GM19099 (cell line): ENCODE results near the gene BCL11B.

Experiments used
- POLR2A ChIP-seq: IDR thresholded peaks from 3 replicates; pipeline ENCODE4 v1.6.1; 2011; ENCODE audit warnings: low read depth; ENCODE audit not compliant: insufficient read length; ENCODE audit errors: extremely low read depth

BCL11B gene

DNA sequence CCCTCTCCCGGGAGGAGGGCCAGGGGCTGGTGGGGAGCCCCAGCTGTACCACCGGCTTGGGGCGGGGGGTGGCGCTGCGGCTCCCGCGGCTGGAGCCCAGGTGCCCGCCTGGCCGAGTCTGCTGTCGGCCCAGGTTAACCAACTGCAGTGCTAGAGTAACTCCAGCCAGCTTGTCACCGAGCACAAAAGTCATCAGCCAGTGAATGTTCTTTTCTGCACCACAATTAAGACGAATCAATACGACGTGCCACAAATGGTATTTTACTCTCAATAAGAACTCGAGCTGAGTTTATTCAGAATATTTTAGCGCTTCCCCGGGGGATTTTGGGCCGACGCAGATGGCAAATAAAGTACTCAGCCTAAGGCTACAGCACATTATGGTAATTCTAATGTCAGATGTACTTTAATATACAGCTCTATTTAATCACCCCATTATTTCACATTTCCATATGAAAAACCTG lies 83.2 kb downstream of the BCL11B start:
- no peak for TF ChIP-seq POLR2A

DNA sequence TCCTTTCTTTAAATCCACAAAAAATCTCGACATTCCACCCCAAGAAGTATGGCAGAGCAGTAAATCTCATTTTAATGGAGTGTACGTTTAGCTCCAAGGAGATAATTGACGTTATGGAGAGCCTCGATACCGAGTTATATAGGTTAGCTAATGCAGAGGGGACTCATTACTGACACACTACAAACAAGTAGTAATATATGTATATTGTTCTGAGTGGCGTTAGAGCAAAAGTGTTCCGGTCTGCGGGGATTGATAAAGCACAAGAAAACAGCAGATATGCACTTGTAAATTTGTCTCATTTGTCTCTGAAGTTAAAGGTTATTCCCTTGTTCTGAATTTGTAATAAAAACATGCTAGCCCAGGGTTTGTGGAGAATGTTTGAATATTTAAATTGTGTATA lies 84.1 kb downstream of the BCL11B start:
- no peak for TF ChIP-seq POLR2A

DNA sequence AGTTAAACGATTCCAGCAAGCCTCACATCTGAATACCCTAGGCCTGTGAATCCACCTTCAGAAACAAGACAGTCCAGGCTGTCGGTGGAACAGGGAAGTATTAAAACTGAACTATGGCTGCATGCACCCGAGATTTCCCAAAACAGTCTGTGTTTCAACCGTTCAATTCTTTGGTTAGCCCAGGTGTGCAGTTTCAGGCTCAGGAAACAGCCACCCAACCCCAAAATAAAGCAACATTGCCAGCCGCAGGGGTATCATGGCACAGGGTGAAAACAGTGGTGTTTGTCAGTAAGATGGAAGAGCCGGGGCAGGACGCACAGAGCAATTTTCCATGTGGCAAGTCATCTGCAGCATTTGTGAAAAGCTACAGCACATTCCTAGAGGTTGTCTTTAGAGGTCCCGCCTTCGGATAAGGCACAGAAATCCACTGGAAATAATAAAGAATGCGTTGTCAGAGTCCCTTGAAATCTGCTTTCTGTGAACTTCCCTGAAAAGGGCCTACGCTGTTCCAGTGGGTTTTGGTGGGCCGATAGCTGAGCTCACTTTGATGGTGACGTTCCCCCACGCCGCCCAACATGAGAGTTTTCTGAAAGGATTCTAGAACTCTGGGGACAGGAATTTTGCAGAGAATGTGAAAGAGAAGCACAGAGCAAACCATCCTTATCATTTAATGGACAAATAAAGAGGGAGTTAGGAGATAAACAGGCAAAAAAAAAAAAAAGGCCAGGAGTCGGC lies 84.9 kb downstream of the BCL11B start:
- TF ChIP-seq POLR2A, result no peak

DNA sequence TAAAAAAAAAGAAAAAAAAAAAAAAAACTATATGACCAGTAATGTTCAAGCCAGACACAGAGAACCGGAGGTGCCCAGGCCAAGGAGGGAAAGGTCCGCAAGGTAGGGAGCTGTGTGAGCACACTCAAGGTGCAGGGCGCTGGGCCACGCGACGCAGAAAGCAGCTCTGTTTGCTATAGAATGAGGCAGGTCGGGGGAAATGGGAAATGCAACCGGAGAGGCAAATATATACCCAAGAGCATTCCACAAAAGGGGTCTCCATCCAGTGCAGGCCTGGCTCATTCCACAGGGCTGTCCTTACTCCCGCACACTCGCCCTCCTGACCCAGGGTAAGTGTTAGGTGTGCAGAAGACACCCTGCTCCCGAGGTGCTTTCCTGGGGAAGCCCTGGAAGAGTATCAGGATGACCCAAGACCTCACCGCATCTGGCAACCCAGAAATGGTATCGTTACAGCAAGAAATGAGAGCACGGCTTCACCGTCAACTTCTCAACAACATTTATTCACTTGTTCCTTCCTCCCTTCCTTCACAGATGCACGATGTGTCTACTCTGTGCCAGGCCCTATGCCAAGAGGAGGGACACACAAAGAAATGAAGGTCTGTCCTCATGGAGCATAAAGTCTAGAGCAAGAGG lies 86.4 kb downstream of the BCL11B start:
- no peak for TF ChIP-seq POLR2A

DNA sequence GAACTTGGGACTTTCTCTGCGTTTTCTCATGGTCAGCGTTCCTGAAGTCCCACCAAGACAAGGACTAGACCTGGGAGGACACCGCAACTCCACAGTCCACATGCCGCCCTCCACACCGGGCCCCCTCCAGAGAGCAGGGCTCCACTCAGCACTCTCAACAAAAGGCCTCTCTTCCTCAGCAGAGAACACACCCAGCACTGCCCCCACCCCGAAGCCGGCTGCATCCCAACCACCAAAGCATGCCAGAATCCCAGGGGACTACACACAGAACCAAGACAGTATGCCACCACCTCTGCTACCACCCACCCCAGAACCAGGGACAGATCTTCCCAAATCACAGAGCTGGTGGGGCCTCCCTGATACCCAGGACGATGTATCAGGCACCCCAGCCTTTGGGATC lies 88.3 kb downstream of the BCL11B start:
- no peak for TF ChIP-seq POLR2A

DNA sequence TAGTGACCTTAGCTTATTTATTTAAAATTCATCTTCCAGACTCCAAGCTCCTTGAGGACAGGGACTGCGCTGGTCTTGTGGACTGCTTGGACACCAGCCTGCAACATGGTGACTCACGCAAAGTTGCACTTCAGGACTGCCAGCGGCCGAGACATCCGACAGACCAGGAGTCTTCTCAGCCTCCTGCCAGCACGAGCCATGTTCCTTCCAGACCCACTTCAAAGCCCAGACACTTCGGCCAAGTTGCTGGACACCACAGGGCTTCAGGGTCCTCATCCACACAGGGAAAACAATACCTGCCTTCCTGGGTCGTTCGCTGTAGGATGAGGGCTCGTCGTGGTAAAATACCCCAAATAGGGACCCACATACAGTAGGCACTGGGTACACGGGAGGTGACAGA lies 88.7 kb downstream of the BCL11B start:
- TF ChIP-seq POLR2A, result no peak

DNA sequence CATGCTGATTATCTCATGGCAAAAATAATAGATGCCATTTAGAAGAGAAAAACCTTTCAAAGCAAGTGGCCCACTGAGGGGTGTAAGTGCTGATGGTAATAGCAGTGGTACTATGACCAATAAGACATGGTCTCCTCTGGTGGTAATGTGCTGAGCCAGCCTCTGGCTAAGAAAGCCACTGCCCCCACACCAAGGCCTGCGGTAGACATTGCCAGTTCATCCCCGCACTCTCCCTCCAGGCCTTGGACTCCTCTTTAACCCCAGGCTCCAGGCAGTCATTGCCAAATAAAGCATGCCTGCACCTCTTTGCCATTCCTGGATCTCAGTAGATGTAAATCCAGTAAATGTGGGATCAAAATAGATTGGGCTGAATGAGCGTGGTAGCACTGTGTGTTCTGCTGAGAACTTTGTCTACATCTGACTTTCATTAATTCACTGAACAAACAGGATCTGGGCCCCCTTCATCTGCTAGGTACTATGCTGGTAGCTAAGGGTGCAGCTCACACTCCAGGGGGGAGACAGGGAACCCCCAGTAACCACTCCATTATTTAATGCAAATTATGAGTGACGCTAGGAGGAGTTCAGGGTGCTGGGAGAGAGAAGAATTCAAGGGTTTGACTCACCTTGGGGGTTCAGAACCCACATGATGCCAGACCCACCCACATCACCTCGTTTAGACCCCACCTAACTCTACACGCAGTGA lies 89.3 kb downstream of the BCL11B start:
- no peak for TF ChIP-seq POLR2A

DNA sequence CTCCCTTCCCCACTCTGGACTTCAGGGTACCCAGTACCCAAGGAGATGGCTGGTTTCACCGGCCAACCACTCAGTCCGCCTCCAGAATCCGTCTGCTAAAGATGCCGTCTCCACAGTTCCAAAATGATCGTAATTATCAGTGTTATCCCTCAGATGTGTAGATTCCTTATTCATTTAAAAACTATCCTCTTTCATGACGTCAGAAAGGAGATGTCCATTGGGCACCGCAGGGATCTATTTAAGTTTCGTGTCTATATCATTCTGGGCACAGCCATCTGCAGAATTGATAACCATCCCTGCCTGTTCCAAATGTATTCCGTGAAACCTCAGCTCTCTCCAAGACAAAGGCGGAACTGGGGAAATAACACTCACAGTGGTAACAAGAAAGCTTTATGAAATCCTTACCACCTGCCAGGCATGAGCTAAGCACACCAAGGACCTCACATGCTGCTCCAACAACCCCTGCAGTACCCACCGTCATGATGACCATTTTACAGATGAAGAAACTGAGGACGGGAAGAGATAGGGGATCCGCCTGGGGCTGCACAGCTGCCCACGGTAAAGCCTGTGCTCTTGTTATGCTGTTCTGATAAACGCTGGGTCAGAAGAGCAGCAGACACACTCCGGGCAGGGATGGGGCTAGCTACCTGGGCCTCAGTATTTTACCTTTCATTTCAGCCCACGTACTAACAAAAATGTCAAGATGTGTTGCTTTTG lies 90.0 kb downstream of the BCL11B start:
- TF ChIP-seq POLR2A, result no peak

DNA sequence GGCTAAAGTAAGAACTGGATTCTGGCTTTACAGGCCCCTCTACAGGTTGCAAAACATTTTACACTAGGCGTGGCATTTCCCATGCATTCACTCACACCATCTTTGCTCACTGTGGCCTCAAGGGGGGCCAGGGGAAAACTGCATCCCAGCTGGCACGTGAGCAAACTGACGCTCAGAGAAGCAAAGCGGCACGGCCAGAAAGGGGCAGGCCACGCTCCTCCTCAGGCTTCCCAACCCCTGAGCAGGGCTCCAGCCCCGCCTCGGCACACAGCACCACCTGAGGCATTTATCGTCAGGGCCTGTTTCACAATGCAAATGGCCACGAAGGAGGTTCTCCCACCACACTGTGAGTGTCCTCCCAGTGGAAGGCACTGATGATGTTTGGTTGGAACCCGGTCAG lies 90.8 kb downstream of the BCL11B start:
- no peak for TF ChIP-seq POLR2A

DNA sequence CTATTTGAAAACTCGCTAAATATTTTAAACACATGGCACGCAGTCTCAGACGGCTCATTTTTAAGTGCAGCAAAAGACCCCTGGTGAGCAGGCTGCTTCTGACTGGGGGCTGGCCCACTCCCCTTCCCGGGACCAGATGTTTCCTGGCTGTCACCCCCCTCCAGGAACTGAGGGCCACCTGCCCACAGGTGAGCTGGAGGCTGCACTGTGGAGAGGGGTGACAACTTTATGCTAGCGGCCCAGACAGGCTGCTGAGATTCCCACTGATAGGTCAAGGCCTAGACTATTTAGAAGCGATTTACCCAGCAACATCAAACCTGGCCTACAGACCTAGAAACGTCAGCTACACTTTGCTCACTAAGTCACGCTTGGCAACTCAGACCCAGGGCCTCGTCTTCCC lies 92.1 kb downstream of the BCL11B start:
- no peak for TF ChIP-seq POLR2A

DNA sequence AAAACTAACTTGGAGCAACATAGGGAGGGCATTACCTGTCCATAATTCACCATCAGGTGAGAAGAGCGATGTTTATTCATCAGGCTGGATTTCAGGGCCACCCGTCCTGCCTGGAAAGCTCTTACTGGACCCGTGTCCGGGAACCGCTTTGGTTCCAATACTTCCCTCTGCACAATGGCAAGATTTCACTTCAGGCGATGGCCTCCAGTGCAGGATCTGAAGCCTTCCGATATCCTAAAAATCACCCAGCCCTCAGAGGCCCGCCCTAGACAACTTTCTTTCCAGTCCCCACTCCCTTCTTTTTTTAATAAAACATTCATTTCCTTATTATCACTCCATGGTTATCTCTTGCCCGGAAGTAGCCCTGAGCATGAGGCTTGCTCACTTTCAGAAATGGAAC lies 92.5 kb downstream of the BCL11B start:
- no peak for TF ChIP-seq POLR2A

DNA sequence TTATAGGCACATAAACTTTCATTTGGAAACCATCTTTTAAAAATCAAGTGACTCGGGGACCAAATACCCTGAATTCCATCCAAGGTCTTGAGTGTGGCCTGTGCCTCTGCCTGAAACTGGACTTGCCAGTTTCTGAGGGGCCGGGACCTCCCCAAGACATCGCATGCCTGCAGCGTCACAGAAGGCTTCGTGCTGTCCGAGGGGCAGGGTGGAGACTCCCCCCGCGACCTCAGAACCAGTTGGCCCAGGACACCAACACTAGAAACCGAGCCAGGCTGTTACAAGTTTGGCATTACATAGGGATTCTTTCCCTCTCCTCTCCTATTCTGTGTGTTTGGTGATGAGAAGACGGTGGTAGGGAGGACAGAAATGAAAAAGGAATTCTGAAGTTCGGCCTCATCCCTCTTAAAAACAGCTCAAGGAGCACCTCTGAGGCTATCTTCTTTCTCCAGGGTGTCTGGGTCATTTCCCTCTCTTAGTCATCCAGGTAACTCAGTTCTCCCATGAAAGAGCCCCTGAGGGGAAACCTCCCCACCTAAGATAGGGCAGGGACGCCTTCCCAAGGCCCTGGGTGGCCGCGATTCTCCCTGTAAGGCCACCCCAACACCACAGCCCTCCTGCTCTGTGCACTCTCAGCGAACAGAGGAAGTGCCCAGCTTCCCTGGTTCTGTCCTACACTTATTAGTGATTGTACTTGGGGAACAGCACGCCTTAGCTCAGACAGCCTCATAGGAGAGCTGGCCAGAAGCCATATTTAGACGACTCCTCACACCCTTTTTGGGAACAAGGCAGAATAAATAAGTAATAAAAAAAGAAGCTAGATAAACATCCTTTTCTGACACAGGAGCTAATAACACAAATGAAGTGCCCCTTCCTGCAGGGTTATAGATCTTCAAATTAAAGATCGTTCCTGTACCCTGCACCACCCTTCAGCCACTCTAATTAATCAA lies 93.8 kb downstream of the BCL11B start:
- no peak for TF ChIP-seq POLR2A

DNA sequence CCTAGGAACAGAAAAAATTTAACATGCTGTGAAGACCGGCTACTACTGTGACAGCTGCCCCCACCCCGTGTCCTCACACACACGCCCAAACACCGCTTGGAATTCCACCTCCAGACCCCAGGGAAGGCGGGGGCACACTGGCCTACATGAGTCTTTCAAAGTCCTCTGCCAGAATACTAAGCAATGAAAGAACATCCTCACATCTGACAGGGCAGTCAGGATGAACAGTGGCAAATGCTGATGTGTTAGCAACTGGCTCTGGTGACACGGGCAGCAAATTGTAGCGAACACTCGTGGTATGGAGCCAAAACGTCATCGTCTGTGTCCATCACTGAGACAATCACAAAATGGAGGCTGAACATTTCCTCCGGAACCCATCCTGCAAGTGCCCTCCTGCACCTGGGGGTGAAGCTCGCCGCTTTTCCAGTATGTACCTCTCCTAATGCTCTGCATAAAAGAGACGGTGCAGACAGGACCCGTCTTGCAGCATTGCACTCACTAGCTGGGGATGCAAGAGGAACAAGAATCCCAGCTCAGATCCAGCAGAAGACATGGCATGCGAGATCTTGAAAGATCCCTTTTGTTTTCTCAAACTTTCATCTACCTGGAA lies 94.8 kb downstream of the BCL11B start:
- TF ChIP-seq POLR2A, result no peak

DNA sequence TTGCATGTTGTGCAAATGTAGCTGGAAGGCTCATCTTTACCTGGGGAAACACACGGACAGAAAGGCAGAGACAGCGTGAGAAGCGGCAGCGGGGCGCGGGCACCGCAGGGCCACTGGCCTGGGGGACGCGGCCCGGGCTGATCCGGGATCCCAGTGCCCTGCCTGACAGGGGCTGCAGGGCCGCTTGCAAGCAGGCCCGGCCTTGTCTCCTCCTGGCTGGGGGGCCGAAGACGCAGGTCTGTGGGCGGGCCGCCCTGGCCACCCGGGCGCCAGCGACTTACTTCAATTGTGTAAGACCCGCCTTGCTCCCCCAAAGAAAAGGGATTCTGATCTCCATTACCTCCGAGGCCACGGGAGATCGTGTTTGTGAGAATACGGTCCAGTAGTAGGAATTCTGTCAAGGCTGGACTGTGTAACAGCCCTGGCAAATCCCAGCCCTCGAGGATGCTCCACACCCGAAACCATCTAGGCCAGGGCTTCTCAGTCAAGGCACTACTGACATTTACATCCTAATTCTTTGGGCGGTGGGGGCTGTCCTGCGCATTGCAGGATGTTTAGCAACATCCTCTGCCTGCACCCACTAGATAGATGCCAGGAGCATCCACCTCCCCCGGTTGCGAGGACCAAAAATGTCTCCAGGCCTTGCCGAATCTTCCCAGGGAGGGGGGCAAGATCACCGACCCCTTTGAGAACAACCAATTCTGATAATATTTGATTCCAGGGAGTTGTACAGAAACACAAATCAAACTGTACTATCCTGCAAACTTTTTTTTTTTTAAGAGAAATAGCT lies 95.6 kb downstream of the BCL11B start:
- no peak for TF ChIP-seq POLR2A
